Islet of Langerhans (tissue), 1 donor: ENCODE measurements around the gene VPS54.
"Not testable (repeated sequence)": the region's sequence is repeated elsewhere in the genome, so short reads cannot be mapped to it uniquely, and the experiment has no call there.

Experiments used
- FAIRE-seq: peaks from one replicate; lab custom pipeline; 2011; peaks lifted over from hg19 to GRCh38; lab: Jason Lieb, UNC

The VPS54 gene

GRCh38 chr2:64021578-64021977, 2.4 kb upstream of the VPS54 start:
- no peak for FAIRE-seq

- no peak for FAIRE-seq
These were observed 824 bp upstream of the VPS54 start for GRCh38 chr2:64019975-64020528.

GRCh38 chr2:64018701-64019082, 536 bp downstream of the VPS54 start:
- no peak for FAIRE-seq

- FAIRE-seq, result peak; percentile 9
These were observed 1.2 kb downstream of the VPS54 start for GRCh38 chr2:64017811-64018700.

GRCh38 chr2:64015898-64016297, 3.3 kb downstream of the VPS54 start:
- no peak for FAIRE-seq

GRCh38 chr2:64015391-64015790, 3.8 kb downstream of the VPS54 start:
- no peak for FAIRE-seq

GRCh38 chr2:64014628-64015027, 4.6 kb downstream of the VPS54 start:
- FAIRE-seq, result no peak

GRCh38 chr2:64013053-64013452, 6.2 kb downstream of the VPS54 start:
- FAIRE-seq, result no peak

- FAIRE-seq, result no peak
These were observed 7.1 kb downstream of the VPS54 start for GRCh38 chr2:64012115-64012514.

GRCh38 chr2:64008434-64009009, 10.7 kb downstream of the VPS54 start:
- FAIRE-seq, result no peak

GRCh38 chr2:64007924-64008323, 11.3 kb downstream of the VPS54 start:
- no peak for FAIRE-seq

- no peak for FAIRE-seq
These were observed 13.4 kb downstream of the VPS54 start for GRCh38 chr2:64005707-64006356.

- FAIRE-seq, result no peak
These were observed 16.0 kb downstream of the VPS54 start for GRCh38 chr2:64003239-64003638.

- FAIRE-seq, result no peak
These were observed 17.7 kb downstream of the VPS54 start for GRCh38 chr2:64001382-64002101.

- no peak for FAIRE-seq
These were observed 18.4 kb downstream of the VPS54 start for GRCh38 chr2:64000630-64001381.

- FAIRE-seq, result no peak
These were observed 20.2 kb downstream of the VPS54 start for GRCh38 chr2:63999049-63999448.

- FAIRE-seq, result not testable (repeated sequence)
These were observed 22.5 kb downstream of the VPS54 start for GRCh38 chr2:63996582-63997198.

GRCh38 chr2:63994329-63995070, 24.7 kb downstream of the VPS54 start:
- not testable (repeated sequence) for FAIRE-seq

GRCh38 chr2:63993871-63994270, 25.4 kb downstream of the VPS54 start:
- no peak for FAIRE-seq

GRCh38 chr2:63993130-63993584, 26.1 kb downstream of the VPS54 start:
- FAIRE-seq, result not testable (repeated sequence)
